GM21390 (cell line): Measurements from ENCODE around the gene IGLL1.
"Not testable (repeated sequence)": the region's sequence is repeated elsewhere in the genome, so short reads cannot be mapped to it uniquely, and the experiment has no call there.

ENCODE experiments used
- ATAC-seq: cut with Tn5 transposase; IDR thresholded peaks from one replicate; pipeline ENCODE4 v1.9.1; 2021; ENCODE audit not compliant: unreplicated experiment

The IGLL1 gene

DNA sequence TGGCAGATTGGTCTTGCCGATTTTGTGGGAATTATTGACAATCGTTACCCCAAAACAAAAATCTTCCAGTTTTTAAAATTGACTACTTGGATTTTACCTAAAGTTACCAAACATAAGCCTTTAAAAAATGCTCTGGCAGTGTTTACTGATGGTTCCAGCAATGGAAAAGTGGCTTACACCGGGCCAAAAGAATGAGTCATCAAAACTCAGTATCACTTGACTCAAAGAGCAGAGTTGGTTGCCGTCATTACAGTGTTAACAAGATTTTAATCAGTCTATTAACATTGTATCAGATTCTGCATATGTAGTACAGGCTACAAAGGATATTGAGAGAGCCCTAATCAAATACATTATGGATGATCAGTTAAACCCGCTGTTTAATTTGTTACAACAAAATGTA is 37.2 kb downstream of the IGLL1 start:
- ATAC-seq = no peak

DNA sequence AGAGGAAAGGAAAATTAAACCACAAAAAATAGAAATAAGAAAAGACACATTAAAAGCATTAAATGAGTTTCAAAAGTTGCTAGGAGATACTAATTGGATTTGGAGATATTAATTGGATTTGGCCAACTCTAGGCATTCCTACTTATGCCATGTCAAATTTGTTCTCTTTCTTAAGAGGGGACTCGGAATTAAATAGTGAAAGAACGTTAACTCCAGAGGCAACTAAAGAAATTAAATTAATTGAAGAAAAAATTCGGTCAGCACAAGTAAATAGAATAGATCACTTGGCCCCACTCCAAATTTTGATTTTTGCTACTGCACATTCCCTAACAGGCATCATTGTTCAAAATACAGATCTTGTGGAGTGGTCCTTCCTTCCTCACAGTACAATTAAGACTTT is 37.7 kb downstream of the IGLL1 start:
- ATAC-seq = not testable (repeated sequence)

DNA sequence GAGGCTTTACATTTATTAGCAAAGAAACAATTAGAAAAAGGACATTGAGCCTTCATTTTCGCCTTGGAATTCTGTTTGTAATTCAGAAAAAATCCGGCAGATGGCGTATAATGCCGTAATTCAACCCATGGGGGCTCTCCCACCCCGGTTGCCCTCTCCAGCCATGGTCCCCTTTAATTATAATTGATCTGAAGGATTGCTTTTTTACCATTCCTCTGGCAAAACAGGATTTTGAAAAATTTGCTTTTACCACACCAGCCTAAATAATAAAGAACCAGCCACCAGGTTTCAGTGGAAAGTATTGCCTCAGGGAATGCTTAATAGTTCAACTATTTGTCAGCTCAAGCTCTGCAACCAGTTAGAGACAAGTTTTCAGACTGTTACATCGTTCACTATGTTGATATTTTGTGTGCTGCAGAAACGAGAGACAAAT is 38.2 kb downstream of the IGLL1 start:
- ATAC-seq = not testable (repeated sequence)

DNA sequence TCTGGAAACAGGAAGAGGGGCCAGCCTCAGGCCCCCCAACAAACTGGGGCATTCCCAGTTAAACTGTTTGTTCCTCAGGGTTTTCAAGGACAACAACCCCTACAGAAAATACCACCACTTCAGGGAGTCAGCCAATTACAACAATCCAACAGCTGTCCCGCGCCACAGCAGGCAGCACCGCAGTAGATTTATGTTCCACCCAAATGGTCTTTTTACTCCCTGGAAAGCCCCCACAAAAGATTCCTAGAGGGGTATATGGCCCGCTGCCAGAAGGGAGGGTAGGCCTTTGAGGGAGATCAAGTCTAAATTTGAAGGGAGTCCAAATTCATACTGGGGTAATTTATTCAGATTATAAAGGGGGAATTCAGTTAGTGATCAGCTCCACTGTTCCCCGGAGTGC is 39.3 kb downstream of the IGLL1 start:
- not testable (repeated sequence) for ATAC-seq

DNA sequence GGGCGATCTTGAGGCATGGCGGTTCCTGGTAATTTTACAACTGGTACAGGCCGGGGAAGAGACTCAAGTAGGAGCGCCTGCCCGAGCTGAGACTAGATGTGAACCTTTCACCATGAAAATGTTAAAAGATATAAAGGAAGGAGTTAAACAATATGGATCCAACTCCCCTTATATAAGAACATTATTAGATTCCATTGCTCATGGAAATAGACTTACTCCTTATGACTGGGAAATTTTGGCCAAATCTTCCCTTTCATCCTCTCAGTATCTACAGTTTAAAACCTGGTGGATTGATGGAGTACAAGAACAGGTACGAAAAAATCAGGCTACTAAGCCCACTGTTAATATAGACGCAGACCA is 40.3 kb downstream of the IGLL1 start:
- not testable (repeated sequence) for ATAC-seq

DNA sequence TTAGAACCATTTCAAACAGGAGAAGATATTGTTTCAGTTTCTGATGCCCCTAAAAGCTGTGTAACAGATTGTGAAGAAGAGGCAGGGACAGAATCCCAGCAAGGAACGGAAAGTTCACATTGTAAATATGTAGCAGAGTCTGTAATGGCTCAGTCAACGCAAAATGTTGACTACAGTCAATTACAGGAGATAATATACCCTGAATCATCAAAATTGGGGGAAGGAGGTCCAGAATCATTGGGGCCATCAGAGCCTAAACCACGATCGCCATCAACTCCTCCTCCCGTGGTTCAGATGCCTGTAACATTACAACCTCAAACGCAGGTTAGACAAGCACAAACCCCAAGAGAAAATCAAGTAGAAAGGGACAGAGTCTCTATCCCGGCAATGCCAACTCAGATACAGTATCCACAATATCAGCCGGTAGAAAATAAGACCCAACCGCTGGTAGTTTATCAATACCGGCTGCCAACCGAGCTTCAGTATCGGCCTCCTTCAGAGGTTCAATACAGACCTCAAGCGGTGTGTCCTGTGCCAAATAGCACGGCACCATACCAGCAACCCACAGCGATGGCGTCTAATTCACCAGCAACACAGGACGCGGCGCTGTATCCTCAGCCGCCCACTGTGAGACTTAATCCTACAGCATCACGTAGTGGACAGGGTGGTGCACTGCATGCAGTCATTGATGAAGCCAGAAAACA is 40.8 kb downstream of the IGLL1 start:
- ATAC-seq = peak; percentile 48

DNA sequence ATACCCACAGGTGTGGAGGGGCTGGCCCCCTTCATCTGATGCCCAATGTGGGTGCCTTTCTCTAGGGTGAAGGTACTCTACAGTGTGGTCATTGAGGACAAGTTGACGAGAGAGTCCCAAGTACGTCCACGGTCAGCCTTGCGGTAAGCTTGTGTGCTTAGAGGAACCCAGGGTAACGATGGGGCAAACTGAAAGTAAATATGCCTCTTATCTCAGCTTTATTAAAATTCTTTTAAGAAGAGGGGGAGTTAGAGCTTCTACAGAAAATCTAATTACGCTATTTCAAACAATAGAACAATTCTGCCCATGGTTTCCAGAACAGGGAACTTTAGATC is 41.4 kb downstream of the IGLL1 start:
- not testable (repeated sequence) for ATAC-seq

DNA sequence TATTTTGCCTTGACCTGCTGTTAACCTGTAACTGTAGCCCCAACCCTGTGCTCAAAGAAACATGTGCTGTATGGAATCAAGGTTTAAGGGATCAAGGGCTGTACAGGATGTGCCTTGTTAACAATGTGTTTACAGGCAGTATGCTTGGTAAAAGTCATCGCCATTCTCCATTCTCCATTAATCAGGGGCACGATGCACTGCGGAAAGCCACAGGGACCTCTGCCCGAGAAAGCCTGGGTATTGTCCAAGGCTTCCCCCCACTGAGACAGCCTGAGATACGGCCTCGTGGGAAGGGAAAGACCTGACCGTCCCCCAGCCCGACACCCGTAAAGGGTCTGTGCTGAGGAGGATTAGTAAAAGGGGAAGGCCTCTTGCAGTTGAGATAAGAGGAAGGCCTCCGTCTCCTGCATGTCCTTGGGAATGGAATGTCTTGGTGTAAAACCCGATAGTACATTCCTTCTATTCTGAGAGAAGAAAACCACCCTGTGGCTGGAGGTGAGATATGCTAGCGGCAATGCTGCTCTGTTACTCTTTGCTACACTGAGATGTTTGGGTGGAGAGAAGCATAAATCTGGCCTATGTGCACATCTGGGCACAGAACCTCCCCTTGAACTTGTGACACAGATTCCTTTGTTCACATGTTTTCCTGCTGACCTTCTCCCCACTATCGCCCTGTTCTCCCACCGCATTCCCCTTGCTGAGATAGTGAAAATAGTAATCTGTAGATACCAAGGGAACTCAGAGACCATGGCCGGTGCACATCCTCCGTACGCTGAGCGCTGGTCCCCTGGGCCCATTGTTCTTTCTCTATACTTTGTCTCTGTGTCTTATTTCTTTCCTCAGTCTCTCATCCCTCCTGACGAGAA is 42.0 kb downstream of the IGLL1 start:
- not testable (repeated sequence) for ATAC-seq

DNA sequence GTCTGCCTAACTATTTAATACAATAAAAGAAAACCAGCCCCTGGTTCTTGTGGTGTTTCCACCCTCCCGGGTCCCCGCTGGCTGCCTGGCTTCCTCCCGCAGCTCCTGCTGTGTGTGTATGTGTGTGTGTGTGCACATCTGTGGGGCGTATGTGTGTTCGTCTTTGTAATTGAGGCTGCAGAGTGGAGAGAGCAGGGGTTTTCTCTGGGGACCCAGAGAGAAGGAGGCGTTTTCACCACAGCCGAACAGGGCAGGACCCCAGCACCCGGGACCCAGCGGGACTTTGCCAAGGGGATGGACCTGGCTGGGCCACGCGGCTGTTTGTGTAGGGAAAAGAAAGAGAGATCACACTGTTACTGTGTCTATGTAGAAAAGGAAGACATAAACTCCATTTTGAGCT is 42.7 kb downstream of the IGLL1 start:
- ATAC-seq = no peak

DNA sequence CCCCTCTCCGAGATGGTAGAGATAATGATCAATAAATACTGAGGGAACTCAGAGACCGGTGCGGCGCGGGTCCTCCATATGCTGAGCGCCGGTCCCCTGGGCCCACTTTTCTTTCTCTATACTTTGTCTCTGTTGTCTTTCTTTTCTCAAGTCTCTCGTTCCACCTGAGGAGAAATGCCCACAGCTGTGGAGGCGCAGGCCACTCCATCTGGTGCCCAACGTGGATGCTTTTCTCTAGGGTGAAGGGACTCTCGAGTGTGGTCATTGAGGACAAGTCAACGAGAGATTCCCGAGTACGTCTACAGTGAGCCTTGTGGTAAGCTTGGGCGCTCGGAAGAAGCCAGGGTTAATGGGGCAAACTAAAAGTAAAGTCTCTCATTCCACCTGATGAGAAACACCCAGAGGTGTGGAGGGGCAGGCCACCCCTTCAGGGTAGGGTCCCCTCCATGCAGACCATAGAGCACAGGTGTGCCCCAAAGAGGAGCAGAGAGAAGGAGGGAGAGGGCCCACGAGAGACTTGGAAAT is 43.2 kb downstream of the IGLL1 start:
- ATAC-seq = no peak

DNA sequence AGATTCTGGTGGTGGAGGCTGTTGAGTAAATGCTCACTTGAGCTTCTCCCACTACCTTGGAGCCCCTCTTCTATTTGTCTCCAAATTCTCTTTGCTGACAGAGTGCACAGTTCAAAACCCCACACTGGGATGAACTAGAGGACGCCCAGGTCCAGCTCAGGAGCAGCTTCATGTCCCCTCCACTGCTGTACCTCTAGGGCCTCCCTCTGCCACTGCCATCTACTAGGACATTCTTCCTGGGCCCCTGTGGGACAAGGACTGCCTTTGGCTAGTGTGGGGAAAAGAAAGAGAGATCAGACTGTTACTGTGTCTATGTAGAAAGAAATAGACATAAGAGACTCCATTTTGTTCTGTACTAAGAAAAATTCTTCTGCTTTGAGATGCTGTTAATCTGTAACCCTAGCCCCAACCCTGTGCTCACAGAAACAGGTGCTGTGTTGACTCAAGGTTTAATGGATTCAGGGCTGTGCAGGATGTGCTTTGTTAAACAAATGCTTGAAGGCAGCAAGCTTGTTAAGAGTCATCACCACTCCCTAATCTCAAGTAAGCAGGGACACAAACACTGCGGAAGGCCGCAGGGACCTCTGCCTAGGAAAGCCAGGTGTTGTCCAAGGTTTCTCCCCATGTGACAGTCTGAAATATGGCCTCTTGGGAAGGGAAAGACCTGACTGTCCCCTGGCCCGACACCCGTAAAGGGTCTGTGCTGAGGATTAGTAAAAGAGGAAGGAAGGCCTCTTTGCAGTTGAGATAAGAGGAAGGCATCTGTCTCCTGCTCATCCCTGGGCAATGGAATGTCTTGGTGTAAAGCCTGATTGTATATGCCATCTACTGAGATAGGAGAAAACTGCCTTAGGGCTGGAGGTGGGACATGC is 44.1 kb downstream of the IGLL1 start:
- not testable (repeated sequence) for ATAC-seq

DNA sequence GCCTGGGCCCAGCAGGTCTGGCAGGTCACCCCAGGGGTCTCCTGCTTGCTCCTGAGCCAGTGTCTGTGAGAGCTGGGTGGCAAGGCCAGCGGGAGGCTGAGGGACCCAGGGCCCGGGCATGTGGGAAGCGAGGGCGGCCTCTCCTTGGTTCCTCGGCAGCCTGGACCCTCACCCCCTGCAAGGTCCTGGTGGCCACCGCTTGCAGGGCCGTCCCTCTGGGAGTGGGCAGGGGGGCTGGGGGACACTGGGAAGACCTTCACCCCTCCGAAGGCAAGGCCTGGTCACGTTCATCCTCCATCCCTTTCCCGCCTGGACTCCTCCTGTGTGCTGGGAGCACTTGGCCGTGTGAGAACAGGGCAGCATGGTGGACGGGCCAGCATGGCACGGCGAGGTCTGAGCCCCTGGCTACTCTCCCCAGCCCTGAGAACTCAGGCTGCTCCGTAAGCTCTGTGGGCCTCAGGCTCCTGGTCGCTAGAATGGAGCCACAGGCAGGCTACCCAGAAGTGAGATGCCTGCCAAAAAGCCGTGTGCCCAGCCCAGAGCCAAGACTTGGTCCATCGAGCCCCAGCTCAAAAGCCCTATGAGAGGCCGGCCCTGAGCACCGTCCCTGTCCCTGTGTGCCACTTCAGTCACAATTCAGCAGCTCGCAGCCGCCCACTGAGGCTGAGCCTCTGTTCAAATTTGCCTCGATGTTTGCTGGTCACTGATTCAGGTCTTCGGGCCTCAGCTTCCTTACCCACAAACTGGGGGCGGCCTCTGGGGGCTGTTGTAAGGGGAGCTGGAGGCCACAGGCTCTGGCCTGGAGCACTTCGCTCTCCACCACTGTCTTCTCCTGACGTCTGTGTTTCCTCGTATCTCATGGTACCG is 45.0 kb downstream of the IGLL1 start:
- ATAC-seq = no peak

DNA sequence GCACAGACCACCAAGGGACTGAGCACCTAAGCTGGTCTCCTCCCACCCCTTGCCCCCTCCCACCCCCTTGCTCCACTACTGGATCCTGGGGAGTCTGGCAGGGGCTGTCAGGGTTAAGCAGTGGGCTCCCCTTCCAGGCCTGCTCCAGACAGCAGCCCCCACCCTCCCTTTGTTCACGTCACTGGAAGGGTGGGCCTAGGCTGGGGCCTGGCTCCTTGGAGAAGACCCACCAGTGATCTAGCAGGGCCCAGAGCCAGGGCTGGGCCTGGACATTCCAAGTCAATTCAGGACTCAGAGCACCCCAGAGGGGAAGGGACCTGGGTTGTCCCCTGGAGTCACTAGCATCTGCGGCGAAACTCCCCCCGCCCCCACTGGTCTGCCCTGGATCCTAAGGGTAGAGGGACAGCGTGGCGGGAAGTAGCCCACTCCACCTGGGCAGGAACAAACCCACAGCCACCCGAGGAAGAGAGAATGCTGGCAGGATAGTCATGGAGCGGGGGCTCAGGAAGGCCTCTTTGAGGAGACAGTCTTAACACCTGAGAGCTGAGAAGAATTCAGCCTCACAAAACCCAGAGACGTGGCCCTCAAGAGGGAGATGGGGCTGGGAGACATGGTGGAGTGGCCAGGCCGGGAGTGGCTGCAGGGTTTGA is 45.8 kb downstream of the IGLL1 start:
- no peak for ATAC-seq

DNA sequence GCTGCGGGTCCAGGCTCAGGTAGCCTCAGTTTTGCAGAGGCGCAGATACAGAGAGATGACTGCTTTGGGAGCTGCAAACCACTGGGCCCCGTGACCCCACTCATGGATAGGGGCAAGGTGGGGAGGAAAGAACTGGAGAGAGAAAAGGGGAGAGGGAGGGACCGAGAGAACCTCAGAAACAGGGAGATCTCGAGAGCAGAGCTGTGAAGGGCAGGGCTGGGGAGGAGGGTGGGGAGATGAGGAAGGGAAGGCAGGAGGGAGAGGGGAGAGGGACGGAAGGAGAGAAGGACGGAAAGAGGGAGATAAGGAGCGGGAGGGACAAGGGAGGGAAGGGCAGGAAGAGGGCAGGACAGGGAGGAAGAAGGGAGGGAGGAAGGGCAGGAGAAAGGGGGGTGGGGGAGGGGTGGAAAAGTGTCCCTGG is 46.3 kb downstream of the IGLL1 start:
- no peak for ATAC-seq

DNA sequence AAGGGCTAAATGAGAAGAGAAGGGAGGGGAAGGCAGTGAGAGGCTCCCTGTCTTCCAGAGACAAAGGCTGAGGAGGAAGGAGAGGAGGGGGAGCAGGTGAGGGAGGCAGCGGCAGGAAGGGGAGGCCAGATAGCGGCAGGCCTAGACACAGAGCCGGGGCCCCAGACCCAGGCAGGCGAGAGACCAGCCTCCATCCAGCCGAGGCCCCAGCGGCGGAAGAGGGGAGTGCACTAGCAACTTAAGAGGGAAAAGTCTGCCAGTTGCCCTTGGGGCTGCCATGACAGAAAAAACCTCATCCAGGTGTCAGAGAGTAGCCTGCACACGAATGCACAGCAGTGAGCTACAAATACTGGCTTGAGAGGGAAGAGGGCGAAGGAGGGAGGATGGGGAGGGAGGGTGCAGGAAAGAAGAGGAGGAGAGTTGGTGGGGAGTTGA is 46.7 kb downstream of the IGLL1 start:
- no peak for ATAC-seq

DNA sequence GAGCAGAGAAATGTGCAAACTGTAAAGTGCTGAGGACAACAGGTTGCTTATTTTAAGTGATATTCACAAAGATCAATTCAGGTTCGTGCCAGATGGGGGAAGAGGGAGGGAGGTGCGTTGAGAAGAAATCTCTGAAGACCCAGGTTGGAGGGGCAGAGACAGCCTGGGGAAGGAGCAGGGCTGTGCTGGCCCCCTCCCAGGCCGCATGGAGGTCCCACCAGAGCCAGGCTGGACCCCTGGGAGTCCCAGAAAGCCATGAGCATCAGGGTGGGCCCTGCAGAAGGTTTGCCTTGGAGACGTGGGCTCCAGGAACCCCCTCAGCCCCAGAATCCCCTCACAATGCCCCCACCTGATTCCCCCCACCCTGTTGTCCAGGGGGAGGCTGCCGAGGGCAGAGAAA is 47.4 kb downstream of the IGLL1 start:
- ATAC-seq = no peak

DNA sequence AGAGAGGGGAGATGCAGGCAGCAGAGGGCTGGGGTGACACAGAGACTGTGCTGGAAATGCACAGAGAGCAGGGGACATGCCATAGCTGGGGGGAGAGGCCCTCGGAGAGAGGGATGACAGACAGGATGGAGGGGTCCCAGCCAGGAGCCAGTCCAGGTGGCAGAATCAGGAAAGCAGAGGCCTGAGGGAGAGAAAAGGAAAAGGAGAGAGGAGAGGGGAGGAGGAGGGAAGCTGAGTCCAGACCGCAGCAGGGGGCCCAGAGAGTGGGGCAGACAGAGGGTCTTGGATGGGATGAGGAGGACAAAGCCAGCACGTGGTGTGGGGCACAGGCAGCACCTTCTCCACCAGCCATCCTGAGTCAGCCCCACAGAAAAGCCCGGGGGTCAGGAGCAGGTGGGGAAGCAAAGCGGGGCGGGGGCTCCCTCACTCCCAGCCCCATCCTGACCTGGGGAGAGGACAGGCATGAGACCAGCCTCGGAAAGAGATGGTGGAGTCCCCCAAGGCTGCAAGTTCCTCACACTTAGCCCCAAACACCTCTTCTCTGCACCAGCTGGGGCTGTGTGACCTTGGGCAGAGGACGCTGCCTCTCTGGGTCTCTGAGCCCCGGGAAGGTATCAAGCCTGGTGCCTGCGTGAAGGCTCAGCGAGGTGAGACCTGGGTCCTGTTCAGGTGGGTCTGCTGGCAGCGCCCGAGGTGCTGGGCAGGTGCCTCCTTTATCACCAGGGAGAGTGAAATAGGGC is 48.0 kb downstream of the IGLL1 start:
- ATAC-seq = no peak

DNA sequence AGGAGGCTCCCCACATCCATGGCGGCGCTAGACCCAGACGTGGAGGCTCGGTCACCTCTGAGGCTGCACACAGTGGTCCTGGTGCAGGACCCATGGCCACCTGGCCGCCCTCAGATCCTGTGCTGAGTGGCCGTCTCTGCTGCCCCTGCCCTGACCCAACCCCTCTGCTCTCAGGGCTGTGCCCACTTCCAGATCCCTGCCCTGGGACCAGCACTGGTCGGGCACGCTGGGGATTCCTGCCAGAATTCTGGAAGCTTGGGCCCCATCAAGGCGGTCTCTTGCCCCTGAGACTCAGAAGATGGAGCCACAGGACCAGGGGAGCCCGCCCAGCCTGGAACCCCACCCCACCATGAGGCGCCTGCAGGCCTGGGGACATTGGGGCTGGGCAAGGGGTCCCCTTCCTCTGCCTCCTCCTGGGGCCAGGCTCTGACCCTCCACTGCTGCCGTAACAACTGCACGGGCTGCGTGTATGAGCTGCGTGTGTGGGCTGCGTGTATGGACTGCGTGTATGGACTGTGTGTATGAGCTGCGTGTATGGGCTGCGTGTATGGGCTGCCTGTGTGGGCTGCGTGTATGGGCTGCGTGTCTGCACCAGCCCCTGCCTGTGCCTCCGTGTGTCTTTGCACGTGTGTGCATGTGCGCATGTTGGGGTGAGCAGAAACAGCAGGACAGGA is 48.7 kb downstream of the IGLL1 start:
- ATAC-seq = no peak
